Activated B cell treated with CpG ODN at 0.5 μM for 24 hours (primary cell): ENCODE measurements around the gene KDM4C. TPM values are rescaled to one million over a fixed set of nuclear protein-coding genes. Genes with fewer than 3 reads are reported as not detected.
"Not testable (repeated sequence)": the region's sequence is repeated elsewhere in the genome, so short reads cannot be mapped to it uniquely, and the experiment has no call there.

Experiments
- ATAC-seq: fragments of 200-7000 bp; cut with Tn5 transposase; one replicate; pipeline ENCODE4 v1.10.0; 2021; ENCODE audit warnings: low read depth, mild to moderate bottlenecking, moderate library complexity
- CTCF ChIA-PET: fragments of 350-600 bp; sonication (Branson Sonifier 250); formaldehyde crosslinking; loops from one replicate; lab custom pipeline; 2021; ENCODE audit warnings: antibody characterized with exemption; lab: Charles Lee
- POLR2A ChIA-PET: fragments of 350-600 bp; sonication (Branson Sonifier 250); formaldehyde crosslinking; loops from one replicate; lab custom pipeline; 2021; ENCODE audit warnings: antibody characterized with exemption; lab: Charles Lee
- DNase-seq: peaks from one replicate; pipeline ENCODE4 v3.0.0; 2022
- H3K27ac Mint-ChIP-seq: one replicate; pipeline ENCODE4 v1.8.0; 2020; ENCODE audit warnings: mixed read lengths
- H3K27me3 Mint-ChIP-seq: one replicate; pipeline ENCODE4 v1.8.0; 2021; ENCODE audit warnings: mixed read lengths
- H3K36me3 Mint-ChIP-seq: one replicate; pipeline ENCODE4 v1.8.0; 2021; ENCODE audit warnings: low read depth, mixed read lengths
- H3K4me1 Mint-ChIP-seq: one replicate; pipeline ENCODE4 v1.8.0; 2021; ENCODE audit warnings: mixed read lengths
- H3K4me3 Mint-ChIP-seq: one replicate; pipeline ENCODE4 v1.8.0; 2020; ENCODE audit warnings: mild to moderate bottlenecking, mixed read lengths
- H3K9me3 Mint-ChIP-seq: one replicate; pipeline ENCODE4 v1.8.0; 2020; ENCODE audit warnings: mixed read lengths
- intact Hi-C: fragments of 100-400 bp; cut with micrococcal nuclease; formaldehyde crosslinking; loops from one replicate; pipeline ENCODE4 v1.15.1; 2024
- total RNA-seq: library from RNA; stranded (reverse); gene quantifications from 2 replicates; pipeline ENCODE4 v1.2.3, GENCODE V29; 2022
- TF ChIP-seq, protein P1 (sequence below): fragments of 200-600 bp; IDR thresholded peaks from one replicate; pipeline ENCODE4 v1.8.0; 2022; ENCODE audit warnings: antibody characterized with exemption, mild to moderate bottlenecking

The KDM4C gene
- total RNA-seq, 1 donor from 2014 or later, result 113 TPM

DNA sequence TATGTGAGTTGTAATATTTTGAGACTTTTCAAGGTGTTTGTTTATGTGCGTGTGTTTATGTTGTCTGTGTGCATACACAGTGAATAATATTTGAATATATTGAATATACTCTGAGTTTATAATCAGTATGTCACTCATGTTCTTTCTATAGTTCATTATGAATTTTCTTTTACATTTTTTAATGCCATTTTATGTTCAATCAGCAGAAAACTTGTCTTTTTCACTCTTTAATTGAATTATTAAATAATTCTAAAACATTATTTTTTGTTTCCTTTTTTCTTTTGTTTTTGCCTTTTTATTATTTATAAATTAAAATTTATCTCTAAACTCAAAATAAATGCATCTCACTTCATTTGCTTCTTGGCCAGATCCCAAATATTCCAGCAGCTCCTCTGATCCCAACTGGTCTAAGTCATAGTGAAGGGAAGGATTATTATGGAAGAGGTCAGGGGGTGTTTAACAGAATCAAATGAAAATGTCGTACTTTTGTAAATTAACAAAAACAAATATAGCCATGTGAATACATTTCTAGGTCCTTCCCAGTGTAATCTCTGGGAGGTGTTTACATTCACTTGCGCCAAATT, 188.9 kb downstream of the KDM4C start:
- Mint-ChIP-seq H3K4me1 (peaks cover 19% of the 10 kb centered on the region), H3K27ac (no peak overlapping the region)
- CTCF ChIA-PET, result no interaction called here

DNA sequence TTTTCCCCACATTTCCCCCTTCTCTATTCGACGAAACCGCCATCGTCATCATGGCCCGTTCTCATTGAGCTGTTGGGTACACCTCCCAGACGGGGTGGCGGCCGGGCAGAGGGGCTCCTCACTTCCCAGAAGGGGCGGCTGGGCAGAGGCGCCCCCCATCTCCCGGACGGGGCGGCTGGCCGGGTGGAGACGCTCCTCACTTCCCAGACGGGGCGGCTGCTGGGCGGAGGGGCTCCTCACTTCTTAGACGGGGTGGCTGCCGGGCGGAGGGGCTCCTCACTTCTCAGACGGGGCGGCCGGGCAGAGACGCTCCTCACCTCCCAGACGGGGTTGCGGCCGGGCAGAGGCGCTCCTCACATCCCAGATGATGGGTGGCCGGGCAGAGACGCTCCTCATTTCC, 191.1 kb downstream of the KDM4C start:
- H3K27ac Mint-ChIP-seq, intact Hi-C loops, CTCF ChIA-PET, DNase-seq, H3K4me3 Mint-ChIP-seq, H3K27me3 Mint-ChIP-seq, H3K9me3 Mint-ChIP-seq, POLR2A ChIA-PET, ATAC-seq: not testable (repeated sequence)
- Mint-ChIP-seq H3K4me1 (peaks cover 20% of the 10 kb centered on the region), H3K36me3 (peaks cover 24% of the 10 kb centered on the region)

More for the DNA sequence above, 188.9 kb downstream of the KDM4C start:
- DNase-seq, result no peak
- TF ChIP-seq, protein P1, sequence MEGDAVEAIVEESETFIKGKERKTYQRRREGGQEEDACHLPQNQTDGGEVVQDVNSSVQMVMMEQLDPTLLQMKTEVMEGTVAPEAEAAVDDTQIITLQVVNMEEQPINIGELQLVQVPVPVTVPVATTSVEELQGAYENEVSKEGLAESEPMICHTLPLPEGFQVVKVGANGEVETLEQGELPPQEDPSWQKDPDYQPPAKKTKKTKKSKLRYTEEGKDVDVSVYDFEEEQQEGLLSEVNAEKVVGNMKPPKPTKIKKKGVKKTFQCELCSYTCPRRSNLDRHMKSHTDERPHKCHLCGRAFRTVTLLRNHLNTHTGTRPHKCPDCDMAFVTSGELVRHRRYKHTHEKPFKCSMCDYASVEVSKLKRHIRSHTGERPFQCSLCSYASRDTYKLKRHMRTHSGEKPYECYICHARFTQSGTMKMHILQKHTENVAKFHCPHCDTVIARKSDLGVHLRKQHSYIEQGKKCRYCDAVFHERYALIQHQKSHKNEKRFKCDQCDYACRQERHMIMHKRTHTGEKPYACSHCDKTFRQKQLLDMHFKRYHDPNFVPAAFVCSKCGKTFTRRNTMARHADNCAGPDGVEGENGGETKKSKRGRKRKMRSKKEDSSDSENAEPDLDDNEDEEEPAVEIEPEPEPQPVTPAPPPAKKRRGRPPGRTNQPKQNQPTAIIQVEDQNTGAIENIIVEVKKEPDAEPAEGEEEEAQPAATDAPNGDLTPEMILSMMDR, result no peak
- Mint-ChIP-seq H3K9me3 (no peaks in the 10 kb centered on the region), H3K36me3 (peaks cover 42% of the 10 kb centered on the region), H3K4me3 (no peak overlapping the region), H3K27me3 (no peaks in the 10 kb centered on the region)
- POLR2A ChIA-PET, result interaction anchor here (0.6 kb wide), 1 partner anchor 115 kb away, joined by 10 read pairs; no protein-coding TSS in a partner anchor
- ATAC-seq, result no peak
- intact Hi-C loops, result no loop called here

DNA sequence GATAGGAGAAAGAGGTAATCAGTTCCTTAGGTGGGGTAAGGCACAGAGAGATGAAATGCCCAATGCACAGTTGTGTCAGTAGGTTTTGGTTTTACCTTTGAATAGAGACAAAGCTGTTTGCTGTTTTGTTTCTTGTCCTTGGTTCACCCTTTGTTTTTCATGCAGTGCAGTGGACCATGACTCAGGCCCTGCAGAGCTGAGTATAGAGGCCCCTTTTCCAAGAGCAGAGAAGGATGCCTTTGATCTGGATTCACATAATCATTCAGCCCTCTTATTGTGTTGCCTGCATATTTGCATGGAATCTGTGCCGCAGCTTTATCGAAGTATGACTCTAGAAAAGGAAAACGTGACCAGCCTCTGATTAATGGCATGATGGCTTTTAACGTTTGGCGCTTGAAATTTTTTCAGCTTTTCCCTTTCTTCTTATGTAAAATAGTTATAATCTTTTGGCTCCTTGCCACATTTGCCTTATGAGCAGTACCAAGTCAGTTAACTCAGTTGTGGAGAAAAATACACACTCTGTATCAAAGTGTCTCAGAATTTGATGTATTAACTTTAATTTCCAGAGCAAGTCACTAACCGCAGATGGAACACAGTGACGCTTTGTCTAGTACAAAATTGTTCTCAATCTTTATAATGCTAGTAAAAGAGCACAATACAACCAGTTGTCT, 197.6 kb downstream of the KDM4C start:
- H3K4me1 Mint-ChIP-seq, result peaks cover 37% of the 10 kb centered on the region
- CTCF ChIA-PET, result interaction anchor here (0.9 kb wide), 1 partner anchor 58 kb away, joined by 3 read pairs; no protein-coding TSS in a partner anchor
- ATAC-seq (no peak), DNase-seq (no peak)
- peaks cover 19% of the 10 kb centered on the region for H3K36me3 Mint-ChIP-seq
- TF ChIP-seq, protein P1, result no peak
- H3K9me3 Mint-ChIP-seq, result no peaks in the 10 kb centered on the region
- H3K4me3 Mint-ChIP-seq, result peak overlapping the region; percentile 4
- H3K27ac Mint-ChIP-seq, result peak overlapping the region; percentile 10
- POLR2A ChIA-PET, result no interaction called here
- intact Hi-C loops, result loop anchor here (2.0 kb wide), 1 partner anchor 19 kb away; no protein-coding TSS in a partner anchor
- H3K27me3 Mint-ChIP-seq, result no peaks in the 10 kb centered on the region

DNA sequence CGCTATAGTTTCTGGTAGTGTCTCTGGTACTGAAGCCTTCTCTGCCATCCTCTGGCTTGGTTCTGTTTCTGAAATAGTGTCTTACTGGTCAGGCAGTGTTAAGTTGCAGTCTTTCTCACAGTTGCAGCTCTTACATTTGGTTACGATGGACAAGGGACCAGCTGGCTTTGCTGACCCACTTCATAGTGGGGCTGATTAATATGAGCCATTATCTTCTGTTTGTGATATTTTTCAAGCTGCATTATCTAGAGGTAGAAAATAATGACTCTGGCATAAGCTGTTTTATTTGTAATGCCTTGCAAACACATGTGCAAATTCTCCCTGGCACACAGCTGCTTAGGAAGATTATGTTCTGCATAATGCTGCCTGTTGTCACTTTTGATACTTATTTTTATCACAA, 199.1 kb downstream of the KDM4C start:
- peaks cover 24% of the 10 kb centered on the region for H3K36me3 Mint-ChIP-seq
- peaks cover 43% of the 10 kb centered on the region for H3K4me1 Mint-ChIP-seq
- no peak overlapping the region for H3K4me3 Mint-ChIP-seq
- no peak for DNase-seq
- CTCF ChIA-PET, result no interaction called here
- ATAC-seq, result no peak
- intact Hi-C loops, result no loop called here
- TF ChIP-seq, protein P1, result no peak
- no peaks in the 10 kb centered on the region for H3K27me3 Mint-ChIP-seq
- H3K9me3 Mint-ChIP-seq, result no peaks in the 10 kb centered on the region
- POLR2A ChIA-PET, result no interaction called here
- no peak overlapping the region for H3K27ac Mint-ChIP-seq

DNA sequence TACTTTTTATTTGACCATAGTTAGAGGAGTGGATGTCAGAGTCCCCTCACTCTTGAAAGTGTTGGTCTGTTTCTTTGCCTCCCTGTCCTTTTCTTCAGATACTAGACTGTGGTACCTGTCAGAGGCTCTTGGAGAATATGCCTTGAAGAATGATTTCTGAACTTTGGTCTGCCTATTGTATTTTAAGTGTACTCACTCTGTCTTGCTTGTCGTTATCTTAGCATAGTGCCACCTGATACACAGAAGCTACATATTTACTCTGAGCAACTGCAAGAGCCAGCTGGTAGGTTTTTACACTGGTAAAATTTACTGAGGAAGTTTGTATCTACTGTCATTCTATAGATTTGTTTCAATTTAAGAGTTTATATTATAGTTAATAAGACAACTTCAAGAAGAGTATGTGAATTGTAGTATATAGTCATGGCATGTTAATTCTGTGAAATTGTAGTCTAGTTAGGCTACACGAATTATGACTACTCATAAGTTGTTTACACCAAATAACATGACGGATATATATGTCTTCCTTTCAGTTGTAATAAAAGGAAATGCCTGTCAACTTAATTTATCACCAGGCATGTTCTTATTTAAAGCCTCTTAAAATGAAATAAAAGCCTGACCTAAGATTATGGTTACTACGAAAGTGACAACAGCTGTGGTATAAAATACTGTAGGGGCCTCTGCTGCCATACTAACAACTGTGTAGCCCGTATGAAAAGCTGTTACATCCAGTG, 201.7 kb downstream of the KDM4C start:
- Mint-ChIP-seq H3K36me3 (peaks cover 32% of the 10 kb centered on the region), H3K4me1 (peaks cover 34% of the 10 kb centered on the region), H3K9me3 (no peaks in the 10 kb centered on the region), H3K27ac (peak overlapping the region; percentile 36), H3K27me3 (no peaks in the 10 kb centered on the region), H3K4me3 (no peak overlapping the region)
- TF ChIP-seq, protein P1, result no peak
- intact Hi-C loops, result no loop called here
- CTCF ChIA-PET, result no interaction called here
- DNase-seq (no peak), ATAC-seq (no peak)
- POLR2A ChIA-PET, result interaction anchor here (0.6 kb wide), 1 partner anchor 22 kb away, joined by 4 read pairs; no protein-coding TSS in a partner anchor
